ENCODE results near the gene CEBPG.

GRCh38 chr19:33406521-33407139 lies 33.1 kb downstream of the CEBPG start:
- TF ChIP-seq CTCF (conservative IDR thresholded peaks at IDR 0.05 in 1 of 2, IDR thresholded peaks at IDR 0.05 in 1 of 2; ENCODE audit: extremely low read depth in 1 of 2, insufficient read depth in 1 of 2, low read depth in 1 of 2, low read length in 2 of 2) (peak; percentile 83 to 89), EZH2 (IDR thresholded peaks at IDR 0.05; ENCODE audit: borderline replicate concordance, low read length) (no peak)
